ENCODE data around the gene TIGD2.

TIGD2 gene

GRCh38 chr4:89110986-89111832, at the start of gene TIGD2:
Gene TIGD2, plus strand, starts transcription at chr4:89111533. Its CDS starts 1,442 bp downstream, at chr4:89112975.
- DNase-seq (ENCODE audit: low read depth in 1 of 2, low spot score in 1 of 2) = peak; percentile 71 to 84

GRCh38 chr4:89064848-89065247, 46.5 kb upstream of the TIGD2 start:
- DNase-seq (ENCODE audit: low read depth in 1 of 2, low spot score in 1 of 2) = no peak

GRCh38 chr4:89067417-89067816, 43.9 kb upstream of the TIGD2 start:
- no peak for DNase-seq (ENCODE audit: low read depth in 1 of 2, low spot score in 1 of 2)

GRCh38 chr4:89069481-89069880, 41.9 kb upstream of the TIGD2 start:
- no peak for DNase-seq (ENCODE audit: low read depth in 1 of 2, low spot score in 1 of 2)

GRCh38 chr4:89070041-89070440, 41.3 kb upstream of the TIGD2 start:
- no peak for DNase-seq (ENCODE audit: low read depth in 1 of 2, low spot score in 1 of 2)

GRCh38 chr4:89071311-89071710, 40.0 kb upstream of the TIGD2 start:
- no peak for DNase-seq (ENCODE audit: low read depth in 1 of 2, low spot score in 1 of 2)

- DNase-seq (ENCODE audit: low read depth in 1 of 2, low spot score in 1 of 2) = no peak
Observed at GRCh38 chr4:89072921-89073320, 38.4 kb upstream of the TIGD2 start.

- DNase-seq (ENCODE audit: low read depth in 1 of 2, low spot score in 1 of 2) = no peak
Observed at GRCh38 chr4:89077761-89078160, 33.6 kb upstream of the TIGD2 start.

- DNase-seq (ENCODE audit: low read depth in 1 of 2, low spot score in 1 of 2) = no peak
Observed at GRCh38 chr4:89078300-89078699, 33.0 kb upstream of the TIGD2 start.

- no peak for DNase-seq (ENCODE audit: low read depth in 1 of 2, low spot score in 1 of 2)
Observed at GRCh38 chr4:89099034-89099433, 12.3 kb upstream of the TIGD2 start.

- no peak for DNase-seq (ENCODE audit: low read depth in 1 of 2, low spot score in 1 of 2)
Observed at GRCh38 chr4:89099471-89099870, 11.9 kb upstream of the TIGD2 start.

- DNase-seq (ENCODE audit: low read depth in 1 of 2, low spot score in 1 of 2) = no peak
Observed at GRCh38 chr4:89100853-89101252, 10.5 kb upstream of the TIGD2 start.

- no peak for DNase-seq (ENCODE audit: low read depth in 1 of 2, low spot score in 1 of 2)
Observed at GRCh38 chr4:89101256-89102161, 9.8 kb upstream of the TIGD2 start.

- DNase-seq (ENCODE audit: low read depth in 1 of 2, low spot score in 1 of 2) = no peak
Observed at GRCh38 chr4:89105726-89106125, 5.6 kb upstream of the TIGD2 start.

GRCh38 chr4:89108091-89108490, 3.2 kb upstream of the TIGD2 start:
- DNase-seq (ENCODE audit: low read depth in 1 of 2, low spot score in 1 of 2) = no peak

GRCh38 chr4:89109841-89110540, 1.3 kb upstream of the TIGD2 start:
- DNase-seq (ENCODE audit: low read depth in 1 of 2, low spot score in 1 of 2) = no peak

GRCh38 chr4:89110541-89110985, 770 bp upstream of the TIGD2 start:
- no peak for DNase-seq (ENCODE audit: low read depth in 1 of 2, low spot score in 1 of 2)

- DNase-seq (ENCODE audit: low read depth in 1 of 2, low spot score in 1 of 2) = no peak
Observed at GRCh38 chr4:89111833-89112563, 665 bp downstream of the TIGD2 start.

GRCh38 chr4:89113415-89113814, 2.1 kb downstream of the TIGD2 start:
- DNase-seq (ENCODE audit: low read depth in 1 of 2, low spot score in 1 of 2) = no peak

- DNase-seq (ENCODE audit: low read depth in 1 of 2, low spot score in 1 of 2) = no peak
Observed at GRCh38 chr4:89114100-89114499, 2.8 kb downstream of the TIGD2 start.

GRCh38 chr4:89117115-89117514, 5.8 kb downstream of the TIGD2 start:
- DNase-seq (ENCODE audit: low read depth in 1 of 2, low spot score in 1 of 2) = no peak

All from activated T-helper 1 cell treated with anti-CD3 and anti-CD28 coated beads, Interleukin-2, amount 50 U/mL, for 16 hours (primary cell).